Measurements from ENCODE around the gene TEDDM1.

Gene TEDDM1

GRCh38 chr1:182405578-182405977 lies 5.1 kb upstream of the TEDDM1 start:
- TF ChIP-seq CTCF (IDR thresholded peaks at IDR 0.05), result no peak

GRCh38 chr1:182404781-182405180 lies 4.3 kb upstream of the TEDDM1 start:
- TF ChIP-seq CTCF (IDR thresholded peaks at IDR 0.05), result no peak

GRCh38 chr1:182397653-182398393 lies 2.6 kb downstream of the TEDDM1 start:
- TF ChIP-seq CTCF (IDR thresholded peaks at IDR 0.05), result no peak

GRCh38 chr1:182395906-182396305 lies 4.6 kb downstream of the TEDDM1 start:
- TF ChIP-seq CTCF (IDR thresholded peaks at IDR 0.05), result no peak

- TF ChIP-seq CTCF (IDR thresholded peaks at IDR 0.05), result no peak
These were observed 6.3 kb downstream of the TEDDM1 start for GRCh38 chr1:182394055-182394775.

GRCh38 chr1:182392050-182393028 lies 8.1 kb downstream of the TEDDM1 start:
- no peak for TF ChIP-seq CTCF (IDR thresholded peaks at IDR 0.05)

- TF ChIP-seq CTCF (IDR thresholded peaks at IDR 0.05), result peak; percentile 12; the same call in 1 of the 2 replicates
These were observed 9.0 kb downstream of the TEDDM1 start, which contains the start of gene GLUL for GRCh38 chr1:182391362-182392049. Gene GLUL, minus strand, starts transcription at chr1:182391790. Its CDS starts 3,053 bp downstream, at chr1:182388737.

All from LNCAP (cell line).